SK-N-MC (cell line): ENCODE data around the gene SPATA31C1.

Source experiments
- DNase-seq: peaks from one replicate; pipeline ENCODE4 v3.0.0-alpha.2; 2011; ENCODE audit warnings: low read depth, low spot score
- H3K27ac ChIP-seq: fragments of 200-600 bp; sonication (generic); 2 replicates; pipeline ENCODE4 v1.5.1; 2016; ENCODE audit warnings: mixed run types
- H3K36me3 ChIP-seq: fragments of 200-600 bp; sonication (generic); 2 replicates; pipeline ENCODE4 v1.6.1; 2017; ENCODE audit warnings: antibody characterized with exemption, low read length, mixed read lengths; ENCODE audit not compliant: insufficient read depth
- H3K4me3 ChIP-seq: fragments of 200-600 bp; sonication (generic); 2 replicates; pipeline ENCODE4 v1.5.1; 2016
- H3K9ac ChIP-seq: fragments of 200-600 bp; sonication (generic); 2 replicates; pipeline ENCODE4 v1.8.0; 2017; ENCODE audit warnings: mixed run types, mixed read lengths; ENCODE audit not compliant: insufficient read length
- H3K9me3 ChIP-seq: fragments of 200-600 bp; sonication (generic); 2 replicates; pipeline ENCODE4 v1.6.1; 2017; ENCODE audit warnings: low read depth, mild to moderate bottlenecking, antibody characterized with exemption, low read length, moderate library complexity, mixed read lengths
- EZH2 ChIP-seq: fragments of 200-600 bp; sonication (generic); IDR thresholded peaks from one replicate; pipeline ENCODE4 v1.6.1; 2017; ENCODE audit warnings: antibody characterized with exemption
- FOXP2 ChIP-seq: optimal IDR thresholded peaks from 2 replicates; pipeline ENCODE3; 2011; ENCODE audit warnings: mild to moderate bottlenecking, moderate library complexity; ENCODE audit not compliant: insufficient read depth; ENCODE audit errors: extremely low read length, control extremely low read depth
- POLR2AphosphoS5 ChIP-seq: IDR thresholded peaks from 2 replicates; pipeline ENCODE4 v1.6.1; 2012; ENCODE audit warnings: mild to moderate bottlenecking, low read depth, low read length, borderline replicate concordance

SPATA31C1 gene

DNA sequence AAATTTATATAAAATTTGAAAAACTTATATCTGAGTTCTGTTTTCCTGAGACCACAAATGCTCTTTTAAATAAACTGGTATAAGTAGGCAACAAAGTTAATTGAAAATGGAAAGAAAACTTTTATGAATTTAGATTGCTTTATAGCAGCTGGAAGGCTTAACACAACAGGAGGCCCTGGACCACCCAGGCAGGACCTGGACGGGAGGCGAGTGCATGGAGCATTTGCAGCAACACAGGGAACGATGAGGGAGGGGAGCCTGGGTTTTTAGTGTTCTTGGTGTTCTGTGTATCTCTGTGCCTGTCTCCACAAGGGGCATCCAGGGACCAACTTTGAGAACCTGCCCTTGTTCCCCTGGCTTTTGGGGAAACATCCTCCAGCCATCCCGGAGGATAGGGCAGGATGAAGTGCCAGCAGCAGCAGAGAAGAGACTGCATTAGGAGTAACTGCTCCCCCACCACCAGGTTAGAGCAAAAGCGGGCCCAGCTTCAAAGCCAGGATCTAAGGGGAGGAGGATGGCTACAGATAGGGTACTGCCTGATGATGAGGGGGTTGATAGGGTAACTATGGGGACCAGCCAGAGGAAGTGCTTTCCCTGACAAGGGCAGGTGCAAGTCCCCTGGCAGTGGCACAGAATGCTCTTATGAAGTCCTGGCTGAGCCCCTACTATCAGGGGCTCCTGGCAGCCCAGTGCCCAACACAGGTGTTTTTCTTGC, 41.8 kb upstream of the SPATA31C1 start:
- no peak overlapping the region for H3K27ac ChIP-seq
- no peak for TF ChIP-seq FOXP2
- TF ChIP-seq EZH2, result no peak
- no peak for TF ChIP-seq POLR2AphosphoS5
- no peak for DNase-seq

DNA sequence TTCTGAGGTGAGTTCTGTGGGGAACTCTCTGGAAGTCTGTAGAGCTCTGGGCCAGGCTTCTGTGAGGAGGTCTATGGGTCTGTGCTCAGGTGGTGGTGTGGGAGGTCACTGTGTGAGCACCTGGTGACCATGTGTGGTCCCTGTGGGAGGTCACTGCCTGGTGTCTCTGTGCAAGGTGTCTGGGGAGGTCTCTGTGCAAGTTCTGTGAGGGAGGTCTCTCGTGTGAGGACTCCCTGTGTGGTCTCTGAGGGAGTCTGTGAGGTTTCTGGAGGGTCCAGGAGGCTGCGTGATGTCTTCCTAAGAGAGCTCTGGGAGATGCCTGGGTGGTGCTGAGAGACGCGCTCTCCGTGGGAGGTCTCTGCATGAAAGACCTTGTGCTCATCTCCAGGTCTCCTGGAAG, 41.1 kb upstream of the SPATA31C1 start:
- Histone ChIP-seq H3K4me3 (no peak overlapping the region), H3K27ac (no peak overlapping the region), H3K36me3 (no peaks in the 10 kb centered on the region), H3K9me3 (no peaks in the 10 kb centered on the region), H3K9ac (no peak overlapping the region)
- no peak for TF ChIP-seq EZH2
- TF ChIP-seq POLR2AphosphoS5, result no peak
- no peak for TF ChIP-seq FOXP2
- no peak for DNase-seq

More for the DNA sequence above, 41.8 kb upstream of the SPATA31C1 start:
- no peak overlapping the region for H3K4me3 ChIP-seq
- no peak overlapping the region for H3K9ac ChIP-seq
- H3K9me3 ChIP-seq, result no peaks in the 10 kb centered on the region
- no peaks in the 10 kb centered on the region for H3K36me3 ChIP-seq

DNA sequence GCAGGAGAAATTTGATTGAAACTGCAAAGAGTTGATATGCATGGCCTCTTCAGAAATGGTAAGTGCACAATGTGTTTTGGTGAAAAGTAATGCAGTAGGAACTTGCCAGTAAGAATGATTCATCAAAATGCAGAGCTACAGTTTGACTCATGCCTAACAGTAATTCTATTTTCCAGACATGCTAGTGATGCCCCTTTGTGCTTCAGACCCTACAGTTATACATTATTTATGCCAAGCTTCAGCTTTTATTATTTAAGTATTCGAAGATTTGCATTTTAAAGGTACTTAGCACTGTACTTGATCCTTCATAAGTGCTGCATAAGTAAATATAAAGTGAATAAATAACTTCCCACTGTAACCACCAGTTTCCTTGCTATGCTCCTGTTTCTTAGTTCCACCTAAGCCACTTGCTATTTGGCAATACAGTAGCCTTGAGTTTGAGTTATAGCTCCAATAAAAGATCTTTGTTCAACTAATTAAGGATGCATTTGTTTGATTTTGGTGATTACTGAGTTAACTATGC, 38.7 kb upstream of the SPATA31C1 start:
- H3K36me3 ChIP-seq, result no peaks in the 10 kb centered on the region
- H3K9ac ChIP-seq, result no peak overlapping the region
- H3K4me3 ChIP-seq, result no peak overlapping the region
- no peak overlapping the region; the same call in 1 of the 2 replicates for H3K27ac ChIP-seq
- peak; percentile 56 for DNase-seq
- no peak for TF ChIP-seq FOXP2
- no peak for TF ChIP-seq EZH2
- no peak; the same call in 1 of the 2 replicates for TF ChIP-seq POLR2AphosphoS5
- H3K9me3 ChIP-seq, result no peaks in the 10 kb centered on the region

DNA sequence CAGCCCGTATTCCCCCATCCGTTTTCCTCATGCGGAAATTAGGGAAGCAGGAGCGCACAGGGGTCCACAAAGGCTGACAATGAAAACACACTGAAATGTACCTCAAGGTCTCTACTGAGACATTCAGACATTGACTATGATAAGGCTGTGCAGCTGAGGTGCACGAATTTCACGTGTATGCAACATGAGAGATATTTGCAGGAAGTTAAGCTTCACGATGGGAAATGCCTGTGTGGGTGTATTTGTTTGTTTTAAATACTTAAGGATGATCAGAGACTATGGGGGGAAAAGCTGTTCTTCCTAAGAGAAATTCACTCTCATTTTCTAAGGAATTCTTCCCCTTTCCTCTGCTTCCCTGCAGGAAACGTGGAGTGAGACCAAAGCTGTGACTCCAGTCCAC, 37.6 kb upstream of the SPATA31C1 start:
- Histone ChIP-seq H3K9me3 (no peaks in the 10 kb centered on the region), H3K36me3 (no peaks in the 10 kb centered on the region), H3K27ac (no peak overlapping the region), H3K9ac (no peak overlapping the region), H3K4me3 (no peak overlapping the region)
- DNase-seq, result no peak
- TF ChIP-seq EZH2 (no peak), POLR2AphosphoS5 (no peak), FOXP2 (no peak)

GRCh38 chr9:87880683-87881082, 37.1 kb upstream of the SPATA31C1 start:
- Histone ChIP-seq H3K36me3 (no peaks in the 10 kb centered on the region), H3K9ac (no peak overlapping the region), H3K4me3 (no peak overlapping the region), H3K27ac (no peak overlapping the region), H3K9me3 (no peaks in the 10 kb centered on the region)
- TF ChIP-seq EZH2 (no peak), POLR2AphosphoS5 (no peak), FOXP2 (no peak)
- no peak for DNase-seq

DNA sequence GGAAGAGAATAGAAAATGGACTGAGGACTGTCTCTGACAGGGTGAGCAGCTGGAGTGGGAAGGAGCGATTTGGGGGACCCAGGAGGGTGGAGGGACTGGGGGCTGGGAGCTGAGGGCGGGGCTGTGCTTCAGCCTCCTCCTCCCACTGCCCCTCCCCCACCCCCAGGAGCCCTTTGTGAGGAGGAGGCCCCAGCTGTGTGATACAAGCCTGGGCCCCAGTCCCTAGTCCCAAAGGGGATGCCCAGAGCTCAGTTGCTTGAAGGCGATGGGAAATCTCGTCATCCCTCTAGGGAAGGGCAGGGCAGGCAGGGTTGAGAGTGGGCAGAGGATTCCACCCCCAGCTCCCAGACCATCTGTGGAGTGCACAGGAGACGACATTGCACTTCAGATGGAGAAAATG, 35.1 kb upstream of the SPATA31C1 start, which contains the start of gene SPATA31E1:
TSS of gene SPATA31E1 (plus strand) at position 251 of the 400 bp plus-strand sequence. CDS start at position 266, 15 bp downstream.
- no peak for TF ChIP-seq EZH2
- TF ChIP-seq POLR2AphosphoS5, result no peak
- TF ChIP-seq FOXP2, result no peak
- no peak for DNase-seq
- no peak within 1 kb of the TSS for H3K4me3 ChIP-seq

GRCh38 chr9:87883274-87883673, 34.5 kb upstream of the SPATA31C1 start:
- TF ChIP-seq FOXP2, result no peak
- TF ChIP-seq POLR2AphosphoS5, result no peak
- TF ChIP-seq EZH2, result no peak
- no peaks in the 10 kb centered on the region for H3K9me3 ChIP-seq
- DNase-seq, result no peak
- H3K36me3 ChIP-seq, result no peaks in the 10 kb centered on the region
- no peak overlapping the region for H3K27ac ChIP-seq
- no peak overlapping the region for H3K9ac ChIP-seq
- no peak overlapping the region for H3K4me3 ChIP-seq

More for the DNA sequence above, 35.1 kb upstream of the SPATA31C1 start, which contains the start of gene SPATA31E1:
- Histone ChIP-seq H3K9me3 (no peaks in the 10 kb centered on the region), H3K27ac (no peak within 1 kb of the TSS), H3K9ac (no peak within 1 kb of the TSS), H3K36me3 (no peaks in the 10 kb centered on the region)

- TF ChIP-seq EZH2 (no peak), POLR2AphosphoS5 (no peak), FOXP2 (no peak)
- no peak for DNase-seq
- Histone ChIP-seq H3K36me3 (no peaks in the 10 kb centered on the region), H3K4me3 (no peak overlapping the region), H3K9ac (no peak overlapping the region), H3K27ac (no peak overlapping the region), H3K9me3 (no peaks in the 10 kb centered on the region)
Observed at GRCh38 chr9:87883990-87884389, 33.8 kb upstream of the SPATA31C1 start.
